GM21360 (cell line): Measurements from ENCODE around the gene PCNX2.
A peak's percentile ranks its signal among the peaks of the same experiment; 100 is the strongest.
"Not testable (repeated sequence)": the region's sequence is repeated elsewhere in the genome, so short reads cannot be mapped to it uniquely, and the experiment has no call there.

Experiments used
- ATAC-seq: cut with Tn5 transposase; IDR thresholded peaks from one replicate; pipeline ENCODE4 v1.9.1; 2021; ENCODE audit warnings: mild to moderate bottlenecking, moderate library complexity; ENCODE audit not compliant: unreplicated experiment

The PCNX2 gene

GRCh38 chr1:233109096-233109495 lies 186.4 kb downstream of the PCNX2 start:
- ATAC-seq, result no peak

- not testable (repeated sequence) for ATAC-seq
Measured at GRCh38 chr1:233107716-233108130, 187.8 kb downstream of the PCNX2 start.

- ATAC-seq, result no peak
Measured at GRCh38 chr1:233107130-233107660, 188.3 kb downstream of the PCNX2 start.

GRCh38 chr1:233105225-233105624 lies 190.3 kb downstream of the PCNX2 start:
- no peak for ATAC-seq

- no peak for ATAC-seq
Measured at GRCh38 chr1:233102341-233102740, 193.2 kb downstream of the PCNX2 start.

GRCh38 chr1:233097959-233098580 lies 197.5 kb downstream of the PCNX2 start:
- no peak for ATAC-seq

GRCh38 chr1:233097546-233097945 lies 198.0 kb downstream of the PCNX2 start:
- no peak for ATAC-seq

GRCh38 chr1:233094691-233095090 lies 200.8 kb downstream of the PCNX2 start:
- no peak for ATAC-seq

- no peak for ATAC-seq
Measured at GRCh38 chr1:233094269-233094668, 201.3 kb downstream of the PCNX2 start.

- no peak for ATAC-seq
Measured at GRCh38 chr1:233090746-233091494, 204.6 kb downstream of the PCNX2 start.

- no peak for ATAC-seq
Measured at GRCh38 chr1:233089251-233089650, 206.3 kb downstream of the PCNX2 start.

- no peak for ATAC-seq
Measured at GRCh38 chr1:233088613-233089012, 206.9 kb downstream of the PCNX2 start.

GRCh38 chr1:233086961-233087881 lies 208.3 kb downstream of the PCNX2 start:
- no peak for ATAC-seq

GRCh38 chr1:233085566-233085965 lies 210.0 kb downstream of the PCNX2 start:
- ATAC-seq, result no peak

GRCh38 chr1:233082778-233083550 lies 212.6 kb downstream of the PCNX2 start:
- ATAC-seq, result peak; percentile 89

- ATAC-seq, result no peak
Measured at GRCh38 chr1:233081735-233082134, 213.8 kb downstream of the PCNX2 start.

GRCh38 chr1:233080827-233081226 lies 214.7 kb downstream of the PCNX2 start:
- ATAC-seq, result not testable (repeated sequence)

- no peak for ATAC-seq
Measured at GRCh38 chr1:233080286-233080685, 215.2 kb downstream of the PCNX2 start.

- no peak for ATAC-seq
Measured at GRCh38 chr1:233079574-233079973, 216.0 kb downstream of the PCNX2 start.

GRCh38 chr1:233078396-233078795 lies 217.1 kb downstream of the PCNX2 start:
- no peak for ATAC-seq
